Left lung (tissue), 10 donors: ENCODE measurements around the gene ELL. TPM values are rescaled to one million over a fixed set of nuclear protein-coding genes. Genes with fewer than 3 reads are reported as not detected.

ENCODE experiments used
- ATAC-seq: fragments of 200-7000 bp; cut with Tn5 transposase; one replicate; pipeline ENCODE4 v1.9.1; 2020; ENCODE audit warnings: moderate library complexity
- DNase-seq, 4 donors: peaks; one replicate each; pipeline ENCODE4 v3.0.0-alpha.2; 2013 to 2020
- H3K27ac ChIP-seq, 2 donors: fragments of 200-600 bp; sonication (generic) in 1 of 2; one replicate each; pipeline versions ENCODE4 v1.5.0 to v1.8.0; 2020 to 2021
- H3K27me3 ChIP-seq, 2 donors: fragments of 200-600 bp; sonication (generic) in 1 of 2; one replicate each; pipeline versions ENCODE4 v1.5.0 to v1.8.0; 2020 to 2021
- H3K36me3 ChIP-seq, 2 donors: fragments of 200-600 bp; sonication (generic) in 1 of 2; one replicate each; pipeline versions ENCODE4 v1.5.0 to v1.8.0; 2020 to 2021
- H3K4me1 ChIP-seq, 2 donors: fragments of 200-600 bp; one replicate each; pipeline ENCODE4 v1.8.0; 2021
- H3K4me3 ChIP-seq, 2 donors: fragments of 200-600 bp; sonication (generic) in 1 of 2; one replicate each; pipeline versions ENCODE4 v1.5.0 to v1.8.0; 2020 to 2021; ENCODE audit warnings: mild to moderate bottlenecking in 1 of 2
- H3K9me3 ChIP-seq, 2 donors: fragments of 200-600 bp; sonication (generic) in 1 of 2; one replicate each; pipeline versions ENCODE4 v1.5.0 to v1.8.0; 2020 to 2021
- CTCF ChIP-seq, 2 donors: fragments of 200-600 bp; sonication (generic) in 1 of 2; IDR thresholded peaks; one replicate each; pipeline versions ENCODE4 v1.5.0 to v1.8.0; 2021; ENCODE audit warnings: antibody characterized with exemption in 2 of 2
- intact Hi-C, 2 donors: fragments of 100-400 bp; cut with DNase I; formaldehyde crosslinking; loops; one replicate each; pipeline versions ENCODE4 v1.11.2 to v1.14.2; 2022
- polyA plus RNA-seq, 6 donors: library from polyadenylated mRNA; unstranded; fragments of 120-200 nt; gene quantifications; one replicate each; pipeline ENCODE4 v1.2.1, GENCODE V29; 2013; ENCODE audit not compliant: insufficient read length in 6 of 6
- total RNA-seq, 2 donors: library from RNA; stranded (reverse); fragmentation: NEBNext Ultra II Directional; extraction: Animal tissue kit (Norgen Biotek cat#: 25700); gene quantifications; one replicate each; pipeline ENCODE4 v1.2.1, GENCODE V29; 2021
- donor health status: DM: no; HTN: yes; CAD: no.
- donor health status: DM: no; HTN: no; CAD: no.

ELL gene
- total and polyA plus RNA-seq, 8 donors: 8.5 to 22.9 (median 9.9) TPM

- ATAC-seq: peak; percentile 92
- DNase-seq: peak; percentile 100
- H3K4me3 ChIP-seq: peak overlapping the region; percentile 81 to 99
- H3K9me3 ChIP-seq: no peaks in the 10 kb centered on the region
- H3K36me3 ChIP-seq: no peaks in the 10 kb centered on the region
- H3K4me1 ChIP-seq: peaks cover 17 to 35% of the 10 kb centered on the region in 2 donors
- no peaks in the 10 kb centered on the region for H3K27me3 ChIP-seq
- peak overlapping the region; percentile 92 to 95 for H3K27ac ChIP-seq
- intact Hi-C loops: no loop called here
- TF ChIP-seq CTCF (IDR thresholded peaks at IDR 0.05): peak in 1 of 2 donors; percentile 37
Measured at GRCh38 chr19:18522124-18522861, 423 bp upstream of the ELL start.

DNA sequence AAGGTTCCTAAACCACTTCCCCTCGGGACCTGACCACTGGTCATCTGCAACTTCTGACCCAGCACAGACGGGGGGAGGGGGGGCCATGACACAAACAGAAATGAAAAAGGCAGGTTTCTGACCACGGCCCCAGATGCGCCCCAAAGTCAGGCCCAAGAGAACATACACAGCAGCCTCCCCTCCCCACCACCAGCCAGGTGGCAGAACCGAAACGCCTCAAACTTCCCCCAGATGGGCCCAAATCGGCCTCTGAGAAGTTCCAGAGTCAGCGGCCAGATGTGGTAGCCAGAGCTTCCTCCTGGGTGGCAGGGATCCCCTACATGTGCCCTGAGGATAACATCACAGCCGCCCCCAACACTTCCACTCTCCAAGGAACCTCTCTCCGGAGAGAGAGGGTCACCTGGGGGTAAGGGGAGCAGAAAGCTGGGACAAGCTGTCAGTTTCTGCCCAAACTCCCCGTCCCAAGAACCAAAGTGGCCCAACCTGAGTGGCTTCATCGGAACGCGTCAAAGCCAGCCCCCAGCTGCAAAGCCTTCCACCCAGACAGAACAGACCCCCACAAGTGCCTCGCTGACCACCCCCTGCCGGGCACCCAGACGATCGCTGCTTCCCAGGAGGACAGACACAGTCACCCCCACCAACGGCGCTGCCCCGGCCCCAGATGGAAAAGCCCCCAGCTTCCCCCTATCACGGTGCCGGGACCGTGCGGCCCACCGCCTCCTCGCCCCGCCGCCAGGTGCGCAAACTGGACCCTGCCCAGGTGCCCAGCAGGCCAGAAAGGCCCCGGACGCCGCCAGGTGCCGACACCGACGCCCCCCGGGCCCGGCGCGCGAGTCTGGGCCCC, 800 bp downstream of the ELL start:
- no peak for ATAC-seq
- Histone ChIP-seq H3K27ac (peak overlapping the region; percentile 92 to 95), H3K4me3 (peak overlapping the region; percentile 81 to 99), H3K27me3 (no peaks in the 10 kb centered on the region), H3K4me1 (peaks cover 17 to 47% of the 10 kb centered on the region in 2 donors), H3K36me3 (no peaks in the 10 kb centered on the region), H3K9me3 (no peaks in the 10 kb centered on the region)
- DNase-seq: peak in 2 of 4 donors; percentile 51 to 89
- no peak for TF ChIP-seq CTCF (IDR thresholded peaks at IDR 0.05)
- intact Hi-C loops: no loop called here

DNA sequence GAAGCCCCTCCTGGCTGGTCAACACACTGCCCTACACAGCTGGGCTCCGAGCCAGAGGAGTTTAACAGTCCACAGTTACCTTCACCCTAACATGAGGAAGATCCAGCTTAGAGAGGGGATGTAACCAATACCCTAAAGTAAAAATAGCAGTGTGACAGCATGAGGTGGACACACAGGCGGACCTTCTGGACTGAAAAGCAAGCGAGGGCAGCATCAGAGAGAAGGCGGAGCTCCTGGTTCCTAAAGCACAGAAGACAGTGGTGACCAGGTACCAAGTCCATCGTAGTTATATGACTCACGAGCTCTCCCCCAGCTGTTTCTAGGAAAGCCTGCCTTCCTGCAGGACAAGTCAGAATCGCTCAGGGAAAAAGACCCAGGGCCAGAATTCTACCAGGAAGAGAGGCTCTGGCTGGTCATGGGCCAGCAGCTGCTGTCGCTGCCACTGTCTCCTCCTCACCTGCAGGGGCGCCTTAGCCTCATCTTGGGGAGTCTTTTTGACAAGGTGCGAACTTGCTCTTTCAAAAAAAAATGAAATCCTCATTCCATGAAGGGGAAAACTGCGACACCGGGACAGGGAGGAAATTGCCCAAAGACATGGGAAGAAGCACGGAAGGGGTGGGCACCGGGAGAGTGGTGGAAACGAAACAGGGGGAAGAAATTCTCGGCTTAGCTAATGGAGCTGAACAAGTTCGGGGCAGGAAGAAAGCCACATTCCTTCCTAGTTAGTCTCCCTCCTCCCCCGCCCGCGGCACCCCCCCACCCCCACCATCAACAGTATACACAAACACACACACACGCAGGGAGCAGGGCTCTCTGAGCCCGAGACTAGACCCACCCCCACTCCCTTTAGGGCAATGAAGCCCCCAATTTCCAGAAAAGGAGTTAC, 1.7 kb downstream of the ELL start:
- Histone ChIP-seq H3K4me1 (peaks cover 21 to 56% of the 10 kb centered on the region in 2 donors), H3K36me3 (no peaks in the 10 kb centered on the region), H3K9me3 (no peaks in the 10 kb centered on the region), H3K27ac (peak overlapping the region; percentile 92 to 95), H3K27me3 (no peaks in the 10 kb centered on the region), H3K4me3 (peak overlapping the region; percentile 81 to 99)
- intact Hi-C loops: no loop called here
- DNase-seq (peak; percentile 46 to 85 (median 74)), ATAC-seq (peak; percentile 7)
- TF ChIP-seq CTCF (IDR thresholded peaks at IDR 0.05): peak; percentile 45 to 75

DNA sequence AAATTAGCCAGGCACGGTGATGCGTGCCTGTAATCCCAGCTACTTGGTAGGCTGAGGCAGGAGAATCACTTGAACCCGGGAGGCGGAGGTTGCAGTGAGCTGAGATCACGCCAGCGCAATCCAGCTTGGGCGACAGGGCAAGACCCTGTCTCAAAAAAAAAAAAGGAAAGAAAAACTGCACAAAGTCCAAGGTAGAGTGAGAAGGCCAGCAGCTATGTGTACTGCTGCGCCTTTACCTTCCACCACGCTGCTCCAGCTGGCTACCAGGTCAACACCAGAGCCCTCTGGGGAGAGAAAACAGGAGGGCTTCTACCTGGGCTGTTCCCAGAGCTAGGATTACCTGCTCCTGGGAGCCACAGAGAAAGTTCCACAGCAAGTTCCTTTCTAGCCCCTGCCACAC, 3.2 kb downstream of the ELL start:
- intact Hi-C loops: no loop called here
- Histone ChIP-seq H3K27me3 (no peaks in the 10 kb centered on the region), H3K4me3 (no peak overlapping the region), H3K4me1 (peaks cover 31 to 71% of the 10 kb centered on the region in 2 donors), H3K27ac (peak overlapping the region in 1 of 2 donors; percentile 92), H3K9me3 (no peaks in the 10 kb centered on the region), H3K36me3 (no peaks in the 10 kb centered on the region)
- DNase-seq (no peak), ATAC-seq (no peak)
- TF ChIP-seq CTCF (IDR thresholded peaks at IDR 0.05): no peak
